GM18499 (cell line): ENCODE results near the gene FUT6.

Experiments used
- ATAC-seq: cut with Tn5 transposase; IDR thresholded peaks from one replicate; pipeline ENCODE4 v1.9.1; 2021; ENCODE audit warnings: moderate number of reproducible peaks; ENCODE audit not compliant: insufficient read depth, unreplicated experiment

Gene FUT6

GRCh38 chr19:5808120-5808816 is 31.2 kb downstream of the FUT6 start:
- no peak for ATAC-seq

- ATAC-seq = no peak
Observed at GRCh38 chr19:5806905-5807304, 32.6 kb downstream of the FUT6 start.

GRCh38 chr19:5806133-5806489 is 33.4 kb downstream of the FUT6 start:
- ATAC-seq = no peak

- ATAC-seq = no peak
Observed at GRCh38 chr19:5805462-5806132, 33.9 kb downstream of the FUT6 start.

GRCh38 chr19:5804516-5805461 is 34.7 kb downstream of the FUT6 start, which contains the start of gene NRTN:
NRTN (plus strand) TSS chr19:5805067; CDS start chr19:5824166, 19,099 bp downstream.
- no peak for ATAC-seq

GRCh38 chr19:5803752-5804515 is 35.6 kb downstream of the FUT6 start:
- ATAC-seq = no peak

- ATAC-seq = no peak
Observed at GRCh38 chr19:5803441-5803751, 36.1 kb downstream of the FUT6 start.

GRCh38 chr19:5801796-5802619 is 37.5 kb downstream of the FUT6 start:
- ATAC-seq = no peak

- ATAC-seq = no peak
Observed at GRCh38 chr19:5800361-5801270, 38.9 kb downstream of the FUT6 start.

- ATAC-seq = no peak
Observed at GRCh38 chr19:5799247-5800241, 40.0 kb downstream of the FUT6 start.

GRCh38 chr19:5798244-5798643 is 41.3 kb downstream of the FUT6 start:
- no peak for ATAC-seq

- ATAC-seq = no peak
Observed at GRCh38 chr19:5795382-5795919, 44.1 kb downstream of the FUT6 start.

GRCh38 chr19:5793188-5793587 is 46.3 kb downstream of the FUT6 start:
- ATAC-seq = no peak

GRCh38 chr19:5792224-5792623 is 47.3 kb downstream of the FUT6 start:
- ATAC-seq = no peak

- peak; percentile 82 for ATAC-seq
Observed at GRCh38 chr19:5790559-5791520, 48.7 kb downstream of the FUT6 start, which contains the start of gene DUS3L. DUS3L (minus strand) TSS chr19:5791163; CDS start chr19:5791141, 22 bp downstream.
